Gastroesophageal sphincter (tissue), 3 donors: Measurements from ENCODE around the gene ALKBH5.

Source experiments
- EP300 ChIP-seq: sonication (generic); formaldehyde crosslinking; IDR thresholded peaks from one replicate; pipeline ENCODE4 v1.6.1; 2017; ENCODE audit warnings: antibody characterized with exemption, mild to moderate bottlenecking
- POLR2A ChIP-seq, 2 donors: fragments of 450-650 bp; IDR thresholded peaks; one replicate each; pipeline ENCODE4 v1.6.1; 2017; ENCODE audit warnings: antibody characterized with exemption in 2 of 2, mild to moderate bottlenecking in 2 of 2, moderate library complexity in 1 of 2
- POLR2AphosphoS5 ChIP-seq: sonication (generic); formaldehyde crosslinking; IDR thresholded peaks from one replicate; pipeline ENCODE4 v1.6.1; 2017; ENCODE audit warnings: antibody characterized with exemption
- TF ChIP-seq, protein P1 (sequence below), 4 experiments: fragments of 200-600 bp in 2 of 4; fragments of 450-650 bp in 2 of 4; sonication (generic) in 1 of 4; IDR thresholded peaks; one replicate each; pipeline ENCODE4 v1.5.1; 2017 to 2019; ENCODE audit warnings: antibody characterized with exemption in 4 of 4, mild to moderate bottlenecking in 2 of 4, moderate library complexity in 2 of 4

DNA sequence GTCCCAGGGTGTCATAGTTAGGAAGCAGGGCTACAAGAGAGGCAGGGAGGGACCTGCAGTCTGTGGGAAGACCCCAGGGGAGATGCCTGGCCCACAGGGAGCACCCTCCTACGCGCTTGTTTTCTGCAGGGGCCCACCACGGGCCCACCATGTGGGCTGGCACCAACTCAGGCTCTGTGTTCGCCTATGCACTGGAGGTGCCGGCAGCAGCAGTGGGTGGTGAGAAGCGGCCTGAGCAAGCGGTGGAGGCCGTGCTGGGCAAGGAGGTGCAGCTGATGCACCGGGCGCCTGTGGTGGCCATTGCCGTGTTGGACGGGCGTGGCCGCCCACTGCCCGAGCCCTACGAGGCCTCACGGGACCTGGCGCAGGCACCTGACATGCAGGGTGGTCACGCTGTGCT lies 56.8 kb downstream of the ALKBH5 start:
- TF ChIP-seq, protein P1, sequence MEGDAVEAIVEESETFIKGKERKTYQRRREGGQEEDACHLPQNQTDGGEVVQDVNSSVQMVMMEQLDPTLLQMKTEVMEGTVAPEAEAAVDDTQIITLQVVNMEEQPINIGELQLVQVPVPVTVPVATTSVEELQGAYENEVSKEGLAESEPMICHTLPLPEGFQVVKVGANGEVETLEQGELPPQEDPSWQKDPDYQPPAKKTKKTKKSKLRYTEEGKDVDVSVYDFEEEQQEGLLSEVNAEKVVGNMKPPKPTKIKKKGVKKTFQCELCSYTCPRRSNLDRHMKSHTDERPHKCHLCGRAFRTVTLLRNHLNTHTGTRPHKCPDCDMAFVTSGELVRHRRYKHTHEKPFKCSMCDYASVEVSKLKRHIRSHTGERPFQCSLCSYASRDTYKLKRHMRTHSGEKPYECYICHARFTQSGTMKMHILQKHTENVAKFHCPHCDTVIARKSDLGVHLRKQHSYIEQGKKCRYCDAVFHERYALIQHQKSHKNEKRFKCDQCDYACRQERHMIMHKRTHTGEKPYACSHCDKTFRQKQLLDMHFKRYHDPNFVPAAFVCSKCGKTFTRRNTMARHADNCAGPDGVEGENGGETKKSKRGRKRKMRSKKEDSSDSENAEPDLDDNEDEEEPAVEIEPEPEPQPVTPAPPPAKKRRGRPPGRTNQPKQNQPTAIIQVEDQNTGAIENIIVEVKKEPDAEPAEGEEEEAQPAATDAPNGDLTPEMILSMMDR (IDR thresholded peaks at IDR 0.05), result no peak
- TF ChIP-seq EP300, result no peak
- TF ChIP-seq POLR2AphosphoS5, result no peak
- no peak for TF ChIP-seq POLR2A (IDR thresholded peaks at IDR 0.05)
